Measurements from ENCODE around the gene HSP90AA1.

Gene HSP90AA1

GRCh38 chr14:102034301-102034700, 52.5 kb downstream of the HSP90AA1 start:
- no peaks in the 10 kb centered on the region for H3K4me1 ChIP-seq (ENCODE audit: control insufficient read depth, low read length)
- no peaks in the 10 kb centered on the region for H4K20me1 ChIP-seq (ENCODE audit: control insufficient read depth, insufficient read depth, low read depth, low read length)
- no peaks in the 10 kb centered on the region for H3K79me2 ChIP-seq (ENCODE audit: control insufficient read depth, low read length)
- no peak overlapping the region for H3K4me2 ChIP-seq (ENCODE audit: low read length)
- no peaks in the 10 kb centered on the region for H3K9me2 ChIP-seq (replicated peaks; ENCODE audit: control insufficient read depth, low read length)
- H3K9me3 ChIP-seq (ENCODE audit: control insufficient read depth, insufficient read depth, low read length), result no peaks in the 10 kb centered on the region
- H3F3A ChIP-seq (ENCODE audit: control insufficient read depth, insufficient read depth), result no peaks in the 10 kb centered on the region
- no peaks in the 10 kb centered on the region for H3K27me3 ChIP-seq (ENCODE audit: control insufficient read depth, low read length)
- H3K27ac ChIP-seq (ENCODE audit: low read depth, low read length), result no peak overlapping the region
- peaks cover 87% of the 10 kb centered on the region for H3K36me3 ChIP-seq (ENCODE audit: control insufficient read depth, low read length)
- no peak for TF ChIP-seq CTCF (IDR thresholded peaks at IDR 0.05; ENCODE audit: low read depth, low read length, poor library complexity, severe bottlenecking)
- TF ChIP-seq EZH2phosphoT487 (IDR thresholded peaks at IDR 0.05; ENCODE audit: borderline replicate concordance, low read length), result no peak
- H3K4me3 ChIP-seq (ENCODE audit: low read length), result no peak overlapping the region

- no peak overlapping the region for H3K4me3 ChIP-seq (ENCODE audit: low read length)
- TF ChIP-seq CTCF (IDR thresholded peaks at IDR 0.05; ENCODE audit: low read depth, low read length, poor library complexity, severe bottlenecking) (no peak), EZH2phosphoT487 (IDR thresholded peaks at IDR 0.05; ENCODE audit: borderline replicate concordance, low read length) (no peak)
- peaks cover 87% of the 10 kb centered on the region for H3K36me3 ChIP-seq (ENCODE audit: control insufficient read depth, low read length)
- no peak overlapping the region for H3K27ac ChIP-seq (ENCODE audit: low read depth, low read length)
- H4K20me1 ChIP-seq (ENCODE audit: control insufficient read depth, insufficient read depth, low read depth, low read length), result no peaks in the 10 kb centered on the region
- no peaks in the 10 kb centered on the region for H3K9me3 ChIP-seq (ENCODE audit: control insufficient read depth, insufficient read depth, low read length)
- H3F3A ChIP-seq (ENCODE audit: control insufficient read depth, insufficient read depth), result no peaks in the 10 kb centered on the region
- no peaks in the 10 kb centered on the region for H3K4me1 ChIP-seq (ENCODE audit: control insufficient read depth, low read length)
- H3K79me2 ChIP-seq (ENCODE audit: control insufficient read depth, low read length), result no peaks in the 10 kb centered on the region
- no peaks in the 10 kb centered on the region for H3K27me3 ChIP-seq (ENCODE audit: control insufficient read depth, low read length)
- no peak overlapping the region for H3K4me2 ChIP-seq (ENCODE audit: low read length)
- H3K9me2 ChIP-seq (replicated peaks; ENCODE audit: control insufficient read depth, low read length), result no peaks in the 10 kb centered on the region
These were observed 53.6 kb downstream of the HSP90AA1 start for GRCh38 chr14:102033241-102033640.
